K562 (cell line): ENCODE measurements around the gene RUVBL2. TPM values are rescaled to one million over a fixed set of nuclear protein-coding genes. Genes with fewer than 3 reads are reported as not detected.

Experiments used
- ADNP ChIP-seq: fragments of 200-800 bp; sonication (Bioruptor generic); IDR thresholded peaks from 2 replicates; pipeline ENCODE4 v1.6.1; 2016; ENCODE audit warnings: missing genetic modification characterization, missing compliant biosample characterization
- CHD1 ChIP-seq: fragments of 200-600 bp; sonication (generic); IDR thresholded peaks from one replicate; pipeline ENCODE4 v1.6.1; 2012; ENCODE audit warnings: mild to moderate bottlenecking, moderate library complexity, low read length, inconsistent platforms
- DLX4 ChIP-seq: fragments of 250-450 bp; sonication (Bioruptor Pico); IDR thresholded peaks from 2 replicates; pipeline ENCODE4 v1.6.1; 2021; ENCODE audit warnings: mild to moderate bottlenecking
- DPF2 ChIP-seq: fragments of 450-650 bp; IDR thresholded peaks from 2 replicates; pipeline ENCODE4 v1.6.1; 2016
- ELF1 ChIP-seq: fragments of 200-800 bp; sonication (Bioruptor generic); IDR thresholded peaks from 2 replicates; pipeline ENCODE4 v1.6.1; 2016; ENCODE audit warnings: missing genetic modification characterization, missing compliant biosample characterization
- POLR3A ChIP-seq: IDR thresholded peaks from 2 replicates; pipeline ENCODE4 v1.6.1; 2011; ENCODE audit warnings: borderline replicate concordance, mild to moderate bottlenecking, moderate library complexity; ENCODE audit not compliant: insufficient read length, insufficient read depth; ENCODE audit errors: extremely low read depth
- SAP30 ChIP-seq: fragments of 200-600 bp; sonication (generic); IDR thresholded peaks from 2 replicates; pipeline ENCODE4 v1.6.1; 2012; ENCODE audit warnings: borderline replicate concordance, low read depth, mild to moderate bottlenecking, moderate library complexity, low read length, control low read depth, inconsistent platforms; ENCODE audit not compliant: insufficient read depth, poor library complexity, severe bottlenecking
- TFE3 ChIP-seq: fragments of 450-650 bp; formaldehyde crosslinking; IDR thresholded peaks from 2 replicates; pipeline ENCODE4 v1.4.0; 2020; ENCODE audit warnings: mild to moderate bottlenecking, mixed read lengths
- ZHX1 ChIP-seq: fragments of 150-350 bp; conservative IDR thresholded peaks from 2 replicates; pipeline ENCODE4 v1.6.1; 2014; ENCODE audit warnings: low read length
- ZNF217 ChIP-seq: sonication (generic); formaldehyde crosslinking; IDR thresholded peaks from 2 replicates; pipeline ENCODE4 v1.8.0; 2022; ENCODE audit warnings: mild to moderate bottlenecking, missing genetic modification reagents
- ZNF592 ChIP-seq: fragments of 450-650 bp; IDR thresholded peaks from 2 replicates; pipeline ENCODE4 v1.6.1; 2017; ENCODE audit warnings: antibody characterized with exemption, mild to moderate bottlenecking
- ZNF75A ChIP-seq: fragments of 450-650 bp; formaldehyde crosslinking; IDR thresholded peaks from 2 replicates; pipeline ENCODE4 v1.4.0; 2020; ENCODE audit warnings: mild to moderate bottlenecking
- polyA plus RNA-seq, 8 experiments: library from polyadenylated mRNA; depleted of rRNA in 4 of 8; stranded (reverse) in 5 of 8; unstranded in 3 of 8; fragments of >200 nt; fragmentation: Nextera tagmentation in 2 of 8; fragmentation: Illumina TruSeq in 1 of 8; extraction: Ambion mirVana in 2 of 8; extraction: Trizol in 1 of 8; gene quantifications; 2 replicates each; pipeline versions ENCODE4 v1.2.1 to v1.2.3, GENCODE V29; 2011 to 2014; ENCODE audit warnings: inconsistent platforms in 1 of 8, missing spikeins in 1 of 8
- total RNA-seq, 7 experiments: library from RNA; depleted of rRNA in 6 of 7; stranded (reverse); fragments of >200 nt in 6 of 7; fragmentation: Illumina TruSeq in 2 of 7; extraction: Trizol in 2 of 7; gene quantifications; 2 replicates each; pipeline versions ENCODE4 v1.2.1 to v1.2.3, GENCODE V29; 2011 to 2021; ENCODE audit warnings: low replicate concordance in 1 of 7

RUVBL2 gene
- total and polyA plus RNA-seq, 9 of the 15 experiments (the other 6 are each of a cell fraction or from before 2014, with no cell fraction given) = 71.4 to 453 (median 237) TPM

GRCh38 chr19:48965040-48965805 lies 28.5 kb upstream of the RUVBL2 start, which contains the start of gene FTL (continued):
- TF ChIP-seq ZNF592 (no peak), DPF2 (no peak; the same call in 1 of the 2 replicates), ZHX1 (no peak), CHD1 (peak; percentile 100), DLX4 (CRISPR knock-in tag) (no peak), POLR3A (no peak), ELF1 (tag) (peak; percentile 56; the same call in 1 of the 2 replicates), TFE3 (CRISPR knock-in tag) (peak; percentile 37; the same call in 1 of the 2 replicates), SAP30 (peak; percentile 83), ZNF75A (no peak), ADNP (tag) (no peak), ZNF217 (no peak)
